PFSK-1 (cell line): ENCODE data around the gene PRDM15.

Experiments
- POLR2AphosphoS5 ChIP-seq: IDR thresholded peaks from 2 replicates; pipeline ENCODE4 v1.6.1; 2012; ENCODE audit warnings: low read depth, mild to moderate bottlenecking, control low read depth, low read length, moderate library complexity
- TAF1 ChIP-seq: IDR thresholded peaks from 2 replicates; pipeline ENCODE4 v1.6.1; 2012; ENCODE audit warnings: low read length, control low read depth, borderline replicate concordance; ENCODE audit not compliant: insufficient read depth
- TF ChIP-seq, protein P1 (sequence below), 2 experiments: IDR thresholded peaks; 2 replicates each; pipeline versions ENCODE4 v1.6.1 to v1.8.0; 2011 to 2012; ENCODE audit warnings: low read depth in 2 of 2, low read length in 2 of 2, control low read depth in 1 of 2, inconsistent platforms in 1 of 2, mild to moderate bottlenecking in 1 of 2, moderate library complexity in 1 of 2; ENCODE audit not compliant: insufficient read depth in 1 of 2

- TF ChIP-seq POLR2AphosphoS5: no peak
- TF ChIP-seq, protein P1, sequence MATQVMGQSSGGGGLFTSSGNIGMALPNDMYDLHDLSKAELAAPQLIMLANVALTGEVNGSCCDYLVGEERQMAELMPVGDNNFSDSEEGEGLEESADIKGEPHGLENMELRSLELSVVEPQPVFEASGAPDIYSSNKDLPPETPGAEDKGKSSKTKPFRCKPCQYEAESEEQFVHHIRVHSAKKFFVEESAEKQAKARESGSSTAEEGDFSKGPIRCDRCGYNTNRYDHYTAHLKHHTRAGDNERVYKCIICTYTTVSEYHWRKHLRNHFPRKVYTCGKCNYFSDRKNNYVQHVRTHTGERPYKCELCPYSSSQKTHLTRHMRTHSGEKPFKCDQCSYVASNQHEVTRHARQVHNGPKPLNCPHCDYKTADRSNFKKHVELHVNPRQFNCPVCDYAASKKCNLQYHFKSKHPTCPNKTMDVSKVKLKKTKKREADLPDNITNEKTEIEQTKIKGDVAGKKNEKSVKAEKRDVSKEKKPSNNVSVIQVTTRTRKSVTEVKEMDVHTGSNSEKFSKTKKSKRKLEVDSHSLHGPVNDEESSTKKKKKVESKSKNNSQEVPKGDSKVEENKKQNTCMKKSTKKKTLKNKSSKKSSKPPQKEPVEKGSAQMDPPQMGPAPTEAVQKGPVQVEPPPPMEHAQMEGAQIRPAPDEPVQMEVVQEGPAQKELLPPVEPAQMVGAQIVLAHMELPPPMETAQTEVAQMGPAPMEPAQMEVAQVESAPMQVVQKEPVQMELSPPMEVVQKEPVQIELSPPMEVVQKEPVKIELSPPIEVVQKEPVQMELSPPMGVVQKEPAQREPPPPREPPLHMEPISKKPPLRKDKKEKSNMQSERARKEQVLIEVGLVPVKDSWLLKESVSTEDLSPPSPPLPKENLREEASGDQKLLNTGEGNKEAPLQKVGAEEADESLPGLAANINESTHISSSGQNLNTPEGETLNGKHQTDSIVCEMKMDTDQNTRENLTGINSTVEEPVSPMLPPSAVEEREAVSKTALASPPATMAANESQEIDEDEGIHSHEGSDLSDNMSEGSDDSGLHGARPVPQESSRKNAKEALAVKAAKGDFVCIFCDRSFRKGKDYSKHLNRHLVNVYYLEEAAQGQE (IDR thresholded peaks at IDR 0.05; ENCODE audit: insufficient read depth in 1 of 2, low read depth in 2 of 2, low read length in 2 of 2): no peak
- no peak for TF ChIP-seq TAF1
Measured at GRCh38 chr21:41776778-41777177, 102.4 kb downstream of the PRDM15 start.
